GM12878 (cell line): ENCODE measurements around the gene MR1. TPM values are rescaled to one million over a fixed set of nuclear protein-coding genes. Genes with fewer than 3 reads are reported as not detected.

Experiments
- CUX1 ChIP-seq: IDR thresholded peaks from 2 replicates; pipeline ENCODE4 v1.6.1; 2012; ENCODE audit warnings: improper control_type of control experiment, low read depth, low read length; ENCODE audit not compliant: insufficient replicate concordance
- ESRRA ChIP-seq: IDR thresholded peaks from 2 replicates; pipeline ENCODE4 v1.6.1; 2012; ENCODE audit warnings: mild to moderate bottlenecking, low read length, improper control_type of control experiment
- HDGF ChIP-seq: fragments of 450-650 bp; IDR thresholded peaks from 2 replicates; pipeline ENCODE4 v1.6.1; 2016; ENCODE audit warnings: antibody characterized with exemption
- IKZF1 ChIP-seq: fragments of 450-650 bp; conservative IDR thresholded peaks from 2 replicates; pipeline ENCODE4 v1.6.1; 2017; ENCODE audit warnings: antibody characterized with exemption, mild to moderate bottlenecking
- NFIC ChIP-seq: IDR thresholded peaks from 2 replicates; pipeline ENCODE4 v1.6.1; 2012; ENCODE audit warnings: low read depth, mild to moderate bottlenecking, inconsistent platforms, low read length, moderate library complexity
- PML ChIP-seq: IDR thresholded peaks from 2 replicates; pipeline ENCODE4 v1.6.1; 2012; ENCODE audit warnings: low read length, inconsistent platforms
- PRDM15 ChIP-seq: fragments of 450-650 bp; formaldehyde crosslinking; IDR thresholded peaks from 2 replicates; pipeline ENCODE4 v1.4.0; 2020; ENCODE audit warnings: mild to moderate bottlenecking, moderate library complexity
- RB1 ChIP-seq: fragments of 450-650 bp; formaldehyde crosslinking; IDR thresholded peaks from 2 replicates; pipeline ENCODE4 v1.6.1; 2017; ENCODE audit warnings: mild to moderate bottlenecking, borderline replicate concordance
- RELA ChIP-seq: fragments of 450-650 bp; IDR thresholded peaks from 2 replicates; pipeline ENCODE4 v1.8.0; 2014; ENCODE audit warnings: borderline replicate concordance; ENCODE audit not compliant: partially characterized antibody
- SRF ChIP-seq, 2 experiments: IDR thresholded peaks; 2 replicates each; pipeline ENCODE4 v1.6.1; 2011; ENCODE audit warnings: low read depth in 2 of 2, low read length in 2 of 2, mild to moderate bottlenecking in 1 of 2, moderate library complexity in 1 of 2
- TCF12 ChIP-seq: IDR thresholded peaks from 2 replicates; pipeline ENCODE4 v1.6.1; 2011; ENCODE audit warnings: low read depth, mild to moderate bottlenecking, low read length
- YBX1 ChIP-seq: fragments of 450-650 bp; IDR thresholded peaks from 2 replicates; pipeline ENCODE4 v1.6.1; 2016; ENCODE audit warnings: antibody characterized with exemption
- ZBTB11 ChIP-seq: fragments of 450-650 bp; formaldehyde crosslinking; IDR thresholded peaks from 2 replicates; pipeline ENCODE4 v1.5.0; 2022; ENCODE audit warnings: mild to moderate bottlenecking, missing genetic modification characterization
- ZBTB4 ChIP-seq: fragments of 450-650 bp; formaldehyde crosslinking; IDR thresholded peaks from 2 replicates; pipeline ENCODE4 v1.4.0; 2022; ENCODE audit warnings: mild to moderate bottlenecking, moderate library complexity
- polyA plus RNA-seq, 11 experiments: library from polyadenylated mRNA; depleted of rRNA in 4 of 11; unstranded in 6 of 11; stranded (reverse) in 5 of 11; fragments of >200 nt; fragmentation: Nextera tagmentation in 4 of 11; fragmentation: Illumina TruSeq in 1 of 11; extraction: Ambion mirVana in 4 of 11; extraction: Trizol in 1 of 11; gene quantifications; 1 replicate in 1 of 11; 2 replicates in 10 of 11; pipeline versions ENCODE4 v1.2.1 to v1.2.3, GENCODE V29; 2011 to 2016; ENCODE audit warnings: inconsistent platforms in 2 of 11, missing spikeins in 2 of 11, low read depth in 1 of 11
- total RNA-seq, 4 experiments: library from RNA; depleted of rRNA in 3 of 4; stranded (reverse); fragments of >200 nt in 3 of 4; fragmentation: Illumina TruSeq in 1 of 4; extraction: Trizol in 1 of 4; gene quantifications; 2 replicates each; pipeline versions ENCODE4 v1.2.1 to v1.2.3, GENCODE V29; 2013 to 2021

The MR1 gene
- total and polyA plus RNA-seq, 10 of the 15 experiments (the other 5 are each of a cell fraction or from before 2014, with no cell fraction given), result 24.7 to 65.9 (median 30.9) TPM

GRCh38 chr1:181101581-181102226 lies 67.9 kb downstream of the MR1 start (continued):
- TF ChIP-seq CUX1 (no peak), PML (no peak), RB1 (no peak), ZBTB4 (CRISPR knock-in tag) (no peak), NFIC (no peak), HDGF (no peak), SRF (IDR thresholded peaks at IDR 0.05; ENCODE audit: low read depth in 2 of 2, low read length in 2 of 2) (no peak), IKZF1 (peak; percentile 29; the same call in 1 of the 2 replicates), ZBTB11 (CRISPR knock-in tag) (no peak), YBX1 (no peak), TCF12 (0 out of 2 replicates have a peak, but pooled peaks have one; percentile 23), ESRRA (no peak), PRDM15 (no peak), RELA (no peak)
